Muscle layer of duodenum (tissue), 2 donors: ENCODE measurements around the gene PMF1.

Source experiments
- H3K27ac ChIP-seq: one replicate; pipeline ENCODE4 v1.7.0; 2013; ENCODE audit warnings: mild to moderate bottlenecking, low read length
- H3K27me3 ChIP-seq: one replicate; pipeline ENCODE4 v1.7.0; 2013; ENCODE audit warnings: low read depth, mild to moderate bottlenecking, control low read depth, low read length
- H3K36me3 ChIP-seq, 2 donors: one replicate each; pipeline ENCODE4 v1.7.0; 2013; ENCODE audit warnings: low read length in 2 of 2, control low read depth in 1 of 2, mild to moderate bottlenecking in 1 of 2; ENCODE audit not compliant: insufficient read depth in 2 of 2, control insufficient read depth in 1 of 2
- H3K4me1 ChIP-seq, 2 donors: one replicate each; pipeline ENCODE4 v1.7.0; 2013; ENCODE audit warnings: low read length in 2 of 2, mild to moderate bottlenecking in 2 of 2, control low read depth in 1 of 2, moderate library complexity in 1 of 2; ENCODE audit not compliant: insufficient read depth in 2 of 2, control insufficient read depth in 1 of 2
- H3K4me3 ChIP-seq, 2 donors: one replicate each; pipeline ENCODE4 v1.7.0; 2013; ENCODE audit warnings: low read length in 2 of 2, low read depth in 1 of 2, mild to moderate bottlenecking in 1 of 2
- H3K9me3 ChIP-seq, 2 donors: one replicate each; pipeline ENCODE4 v1.7.0; 2013; ENCODE audit warnings: low read length in 2 of 2, control low read depth in 1 of 2, mild to moderate bottlenecking in 1 of 2; ENCODE audit not compliant: control insufficient read depth in 1 of 2
- donor health status: healthy.

The PMF1 gene

DNA sequence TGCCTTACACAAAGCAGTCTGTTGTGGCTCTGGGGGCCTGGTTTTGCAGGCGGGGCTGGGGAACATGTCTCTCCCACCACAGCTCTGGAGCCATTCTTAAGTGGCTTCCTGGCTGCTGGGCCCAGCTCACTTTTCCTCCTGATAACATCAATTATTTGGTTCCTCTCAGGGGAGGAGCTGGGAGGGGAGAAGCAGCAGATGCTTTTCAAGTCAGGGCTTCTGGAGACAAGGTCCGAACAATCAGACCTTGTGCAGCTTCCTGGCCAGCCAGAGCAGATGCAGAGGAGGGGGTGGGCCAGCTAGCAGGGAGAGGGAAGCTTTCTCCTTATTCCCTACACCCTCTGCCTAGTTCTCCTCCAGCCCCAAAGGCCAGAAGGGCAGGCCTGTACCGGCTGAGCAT, 38.7 kb downstream of the PMF1 start:
- H3K4me1 ChIP-seq: peaks cover 0 to 15% of the 10 kb centered on the region in 2 donors

DNA sequence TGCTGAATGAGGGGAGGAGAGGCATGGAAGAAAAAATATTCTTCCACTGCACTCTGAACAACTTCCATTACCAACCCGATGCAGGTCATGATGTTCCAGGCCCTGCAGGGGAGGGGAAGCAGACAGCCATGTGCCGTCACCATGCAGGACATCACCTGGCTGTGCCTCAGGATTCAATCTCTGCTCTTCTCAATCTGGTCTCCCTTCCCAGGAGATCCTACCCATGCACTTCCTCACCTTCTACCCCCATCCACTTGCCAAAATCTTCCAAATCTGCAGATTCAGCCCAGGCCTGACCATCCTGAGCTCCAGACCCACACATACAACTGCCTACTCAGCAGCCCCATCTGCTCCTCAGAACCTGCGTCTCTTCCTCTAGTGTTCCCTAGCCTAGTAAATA, 40.8 kb downstream of the PMF1 start:
- Histone ChIP-seq H3K4me1 (no peaks in the 10 kb centered on the region), H3K9me3 (no peaks in the 10 kb centered on the region), H3K4me3 (no peak overlapping the region), H3K27me3 (no peaks in the 10 kb centered on the region), H3K36me3 (peaks cover 68 to 86% of the 10 kb centered on the region in 2 donors), H3K27ac (no peak overlapping the region)

More for the DNA sequence above, 38.7 kb downstream of the PMF1 start:
- Histone ChIP-seq H3K9me3 (no peaks in the 10 kb centered on the region), H3K27me3 (no peaks in the 10 kb centered on the region), H3K27ac (no peak overlapping the region), H3K4me3 (no peak overlapping the region), H3K36me3 (peaks cover 50 to 65% of the 10 kb centered on the region in 2 donors)

DNA sequence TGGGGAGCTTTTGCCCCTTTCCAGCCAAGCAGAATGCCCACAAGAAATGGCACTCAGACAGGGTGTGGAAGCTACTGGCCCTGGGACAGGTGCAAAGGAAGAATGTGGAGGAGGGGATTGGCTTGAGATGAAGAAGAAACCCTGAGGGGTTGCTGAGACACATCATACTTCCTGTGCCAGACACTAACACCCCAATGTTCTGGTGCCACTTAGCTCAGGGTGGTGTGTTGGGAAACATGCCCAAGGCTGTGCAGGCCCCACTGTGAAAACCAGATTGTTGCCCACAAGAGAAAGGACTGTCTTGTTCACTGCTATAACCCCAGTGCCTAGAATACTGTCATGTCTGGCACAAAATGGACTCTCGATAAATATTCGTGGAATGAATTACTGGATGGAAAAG, 44.9 kb downstream of the PMF1 start:
- no peaks in the 10 kb centered on the region for H3K4me1 ChIP-seq

DNA sequence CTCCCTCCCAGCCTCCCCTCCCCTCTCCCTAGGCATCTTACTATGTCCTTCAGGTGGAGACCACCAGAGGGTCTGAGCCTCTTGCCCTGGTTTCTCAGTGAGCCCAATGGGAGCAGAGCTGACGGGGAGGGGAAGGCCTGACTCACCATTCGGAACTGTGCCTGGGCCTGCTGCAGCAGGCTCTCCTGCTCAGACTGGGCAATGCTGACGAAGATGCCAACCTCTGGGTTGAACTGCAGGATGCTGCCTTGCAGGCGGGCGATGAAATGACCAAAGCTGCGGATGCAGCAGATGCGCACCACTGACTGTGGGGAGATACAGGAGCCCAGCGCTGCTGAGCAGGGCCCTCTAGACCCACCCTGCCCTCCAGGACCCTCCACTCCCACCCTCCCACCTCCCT, 46.1 kb downstream of the PMF1 start:
- H3K4me1 ChIP-seq: no peaks in the 10 kb centered on the region
- no peaks in the 10 kb centered on the region for H3K27me3 ChIP-seq
- H3K27ac ChIP-seq: no peak overlapping the region
- no peaks in the 10 kb centered on the region for H3K9me3 ChIP-seq
- H3K4me3 ChIP-seq: no peak overlapping the region
- H3K36me3 ChIP-seq: peaks cover 74 to 87% of the 10 kb centered on the region in 2 donors

More for the DNA sequence above, 44.9 kb downstream of the PMF1 start:
- H3K27me3 ChIP-seq: no peaks in the 10 kb centered on the region
- no peak overlapping the region for H3K27ac ChIP-seq
- H3K4me3 ChIP-seq: no peak overlapping the region
- H3K36me3 ChIP-seq: peaks cover 74 to 87% of the 10 kb centered on the region in 2 donors
- no peaks in the 10 kb centered on the region for H3K9me3 ChIP-seq

DNA sequence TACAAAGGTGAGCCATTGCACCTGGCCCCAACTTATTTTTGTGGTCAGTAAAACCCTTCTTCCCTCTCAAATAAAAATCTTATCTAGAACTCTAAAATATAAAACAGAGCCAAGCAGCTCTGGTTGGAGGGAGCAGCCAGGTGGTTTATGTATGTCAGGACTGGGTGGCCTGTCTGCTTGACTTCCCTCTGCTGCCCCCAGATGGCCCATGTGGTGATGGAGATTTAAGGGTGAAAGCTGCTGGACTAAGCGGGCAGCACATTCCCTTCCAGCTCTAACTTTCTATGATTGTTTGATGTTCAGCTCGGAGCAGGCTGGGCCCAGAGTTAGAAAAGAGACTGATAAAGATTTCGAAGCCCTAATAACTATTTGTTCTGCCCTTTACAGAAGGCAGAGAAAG, 47.0 kb downstream of the PMF1 start:
- Histone ChIP-seq H3K4me1 (no peaks in the 10 kb centered on the region), H3K27me3 (no peaks in the 10 kb centered on the region), H3K9me3 (no peaks in the 10 kb centered on the region), H3K36me3 (peaks cover 74 to 86% of the 10 kb centered on the region in 2 donors), H3K4me3 (no peak overlapping the region), H3K27ac (no peak overlapping the region)

DNA sequence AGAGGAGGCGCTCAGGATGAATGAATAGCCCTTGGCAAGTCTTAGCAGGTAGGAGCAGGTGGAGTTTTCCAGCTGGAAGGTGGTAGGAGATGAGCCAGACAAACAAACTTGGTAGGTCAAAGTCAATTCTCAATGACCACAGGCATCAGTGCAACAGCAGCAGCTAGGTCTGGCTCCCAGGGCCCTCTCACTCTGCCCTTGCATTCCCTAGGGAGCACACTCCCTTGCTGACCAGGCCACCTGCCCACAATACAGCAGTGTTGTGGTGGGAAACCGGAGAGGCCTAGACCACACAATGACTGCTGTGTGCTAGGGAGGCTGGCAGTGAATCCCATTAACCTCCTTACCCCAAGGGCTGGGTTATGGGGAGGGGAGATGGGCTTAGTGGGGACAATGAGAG, 48.1 kb downstream of the PMF1 start:
- peaks cover 80 to 91% of the 10 kb centered on the region in 2 donors for H3K36me3 ChIP-seq
- H3K9me3 ChIP-seq: no peaks in the 10 kb centered on the region
- no peaks in the 10 kb centered on the region for H3K4me1 ChIP-seq
- no peaks in the 10 kb centered on the region for H3K27me3 ChIP-seq
- no peak overlapping the region for H3K4me3 ChIP-seq
- no peak overlapping the region for H3K27ac ChIP-seq

DNA sequence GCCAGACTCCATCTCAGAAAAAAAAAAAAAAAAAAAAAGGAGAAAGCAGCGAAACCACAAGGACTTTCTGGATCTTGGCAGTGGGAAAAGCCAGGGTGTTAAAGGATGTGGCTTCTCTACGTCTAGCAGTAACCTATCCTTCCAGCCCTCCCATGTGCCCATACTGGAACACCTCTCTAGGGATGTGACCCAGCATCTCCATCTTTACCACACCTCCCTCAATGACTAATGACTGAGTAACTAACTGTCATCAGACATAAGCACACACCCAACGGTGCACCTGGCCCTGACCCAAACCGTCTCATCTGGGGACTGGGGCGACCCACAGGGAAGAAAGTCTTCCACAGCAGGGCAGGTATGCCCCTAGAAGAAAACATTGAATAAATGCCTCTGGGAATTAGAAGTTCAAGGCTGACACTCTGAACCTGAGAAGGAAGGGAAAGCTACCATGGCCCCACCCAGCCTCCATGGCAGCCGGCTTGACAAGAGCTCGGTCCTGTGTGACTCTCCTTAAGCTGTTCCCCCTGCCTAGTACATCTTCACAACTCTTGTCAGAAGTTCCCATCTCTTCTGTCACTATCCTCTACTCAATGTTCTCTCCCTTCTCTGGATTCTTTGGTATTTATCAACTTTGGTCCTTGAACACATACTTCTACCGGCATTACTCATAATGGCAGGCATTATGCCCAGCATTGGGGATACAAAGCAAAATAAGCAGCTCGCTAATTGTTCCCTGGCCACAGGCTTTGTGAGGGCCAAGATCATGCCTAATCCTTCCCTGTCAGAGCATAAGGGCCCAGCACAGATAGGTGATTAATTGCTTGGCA, 49.9 kb downstream of the PMF1 start:
- H3K27ac ChIP-seq: no peak overlapping the region
- H3K4me3 ChIP-seq: no peak overlapping the region
- H3K4me1 ChIP-seq: no peaks in the 10 kb centered on the region
- H3K27me3 ChIP-seq: no peaks in the 10 kb centered on the region
- no peaks in the 10 kb centered on the region for H3K9me3 ChIP-seq
- peaks cover 80 to 91% of the 10 kb centered on the region in 2 donors for H3K36me3 ChIP-seq

DNA sequence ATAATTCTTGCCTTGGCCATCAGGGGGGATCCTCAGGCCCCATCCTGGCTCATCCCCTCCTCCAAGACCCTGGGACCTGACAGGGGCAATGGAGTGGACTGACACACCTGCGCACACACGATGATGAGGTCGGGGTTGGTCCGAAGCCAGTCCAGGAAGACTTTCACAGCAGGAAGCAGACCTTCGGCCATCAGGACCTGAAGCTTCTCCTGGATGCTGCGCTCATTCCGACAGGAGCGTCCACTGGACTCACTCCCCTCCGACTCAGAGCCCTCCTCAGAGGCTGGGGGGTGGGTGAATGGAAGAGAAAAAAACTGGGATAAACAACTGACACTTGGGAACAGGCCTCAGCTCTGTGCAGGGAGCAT, 50.5 kb downstream of the PMF1 start:
- H3K9me3 ChIP-seq: no peaks in the 10 kb centered on the region
- no peaks in the 10 kb centered on the region for H3K4me1 ChIP-seq
- no peaks in the 10 kb centered on the region for H3K27me3 ChIP-seq
- peaks cover 80 to 91% of the 10 kb centered on the region in 2 donors for H3K36me3 ChIP-seq
- no peak overlapping the region for H3K27ac ChIP-seq
- no peak overlapping the region for H3K4me3 ChIP-seq

DNA sequence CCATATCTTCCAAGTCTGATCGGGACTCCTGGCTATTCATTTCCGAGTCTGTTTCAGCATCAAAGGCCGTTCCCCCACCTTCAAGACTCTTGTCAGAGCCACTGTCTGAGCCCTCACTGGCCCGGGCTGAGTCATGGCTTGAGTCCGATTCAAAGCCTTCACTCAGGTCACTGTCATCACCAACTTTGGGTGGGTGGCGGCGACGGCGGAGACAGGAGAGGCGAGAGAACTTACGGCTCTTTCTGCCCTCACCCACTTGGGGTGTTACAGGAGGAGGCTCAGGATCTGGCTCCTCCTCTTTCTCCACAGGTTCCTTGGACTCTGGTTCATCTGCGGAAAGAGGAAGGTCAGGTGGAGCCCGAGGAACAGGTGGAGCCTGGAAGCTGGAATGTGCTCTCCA, 53.2 kb downstream of the PMF1 start:
- Histone ChIP-seq H3K36me3 (peaks cover 63 to 87% of the 10 kb centered on the region in 2 donors), H3K4me3 (no peak overlapping the region), H3K4me1 (no peaks in the 10 kb centered on the region), H3K27me3 (no peaks in the 10 kb centered on the region), H3K27ac (no peak overlapping the region), H3K9me3 (no peaks in the 10 kb centered on the region)

DNA sequence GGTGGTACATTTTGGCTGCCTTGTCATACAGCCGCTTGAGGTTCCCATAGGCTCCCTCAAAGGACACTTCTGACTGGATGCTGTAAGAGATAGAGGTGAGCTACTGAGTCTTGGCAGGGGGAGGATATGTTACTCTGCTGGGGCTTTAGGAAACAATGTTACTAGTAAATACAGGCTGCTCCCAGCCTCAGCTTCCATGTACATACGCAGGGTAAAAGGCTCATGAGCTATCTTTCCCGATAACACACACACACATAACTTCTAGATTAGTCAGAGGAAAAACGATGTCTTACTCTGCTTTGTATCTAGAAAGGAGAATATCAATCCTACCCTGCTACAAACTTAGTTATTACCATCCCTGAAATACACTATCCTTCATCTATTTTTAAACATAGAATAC, 55.5 kb downstream of the PMF1 start:
- H3K36me3 ChIP-seq: peaks cover 63 to 89% of the 10 kb centered on the region in 2 donors
- no peak overlapping the region for H3K27ac ChIP-seq
- H3K4me1 ChIP-seq: no peaks in the 10 kb centered on the region
- no peaks in the 10 kb centered on the region for H3K27me3 ChIP-seq
- no peaks in the 10 kb centered on the region for H3K9me3 ChIP-seq
- no peak overlapping the region for H3K4me3 ChIP-seq

DNA sequence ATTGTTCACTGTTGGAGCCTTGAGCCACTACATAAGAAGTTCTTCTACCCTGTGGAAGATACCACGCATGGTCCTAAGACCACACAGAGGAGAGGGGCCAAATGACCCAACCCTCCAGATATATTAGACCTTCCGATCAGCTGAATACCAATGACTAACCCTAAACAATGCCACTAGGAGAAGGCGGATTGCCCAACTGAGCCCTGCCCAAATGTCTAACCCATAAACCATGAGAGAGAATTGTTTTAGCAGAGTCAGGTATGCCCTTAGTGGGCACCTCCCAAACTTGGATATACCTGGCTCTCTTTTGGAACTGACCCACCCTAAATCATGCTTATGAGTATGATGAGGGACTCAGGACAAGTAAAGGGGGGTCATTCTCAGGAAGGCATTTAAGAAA, 57.5 kb downstream of the PMF1 start:
- peaks cover 69 to 96% of the 10 kb centered on the region in 2 donors for H3K36me3 ChIP-seq
- H3K27me3 ChIP-seq: no peaks in the 10 kb centered on the region
- no peak overlapping the region for H3K4me3 ChIP-seq
- H3K9me3 ChIP-seq: no peaks in the 10 kb centered on the region
- H3K4me1 ChIP-seq: no peaks in the 10 kb centered on the region
- H3K27ac ChIP-seq: no peak overlapping the region

DNA sequence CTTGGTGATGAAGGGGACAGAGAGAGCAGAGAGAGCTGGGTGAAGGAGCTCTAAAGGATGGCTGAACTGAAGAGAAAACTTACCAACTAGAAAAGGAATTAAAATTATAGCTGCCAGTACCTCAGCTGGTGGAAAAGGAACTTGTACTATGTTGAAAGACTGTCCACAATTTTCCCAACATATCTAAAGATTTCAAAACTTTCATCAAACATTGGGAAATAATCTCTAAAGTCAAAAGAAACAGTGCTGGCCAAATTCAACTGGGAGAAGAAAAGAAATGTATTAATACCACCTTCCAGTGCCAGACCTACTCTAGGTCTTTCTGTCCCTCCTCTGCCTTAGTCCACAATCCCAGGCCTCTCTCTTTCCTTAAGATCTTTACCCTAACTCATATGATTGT, 63.7 kb downstream of the PMF1 start:
- H3K4me3 ChIP-seq: no peak overlapping the region
- H3K9me3 ChIP-seq: no peaks in the 10 kb centered on the region
- H3K36me3 ChIP-seq: peaks cover 57 to 70% of the 10 kb centered on the region in 2 donors
- peaks cover 4 to 9% of the 10 kb centered on the region in 2 donors for H3K4me1 ChIP-seq
- no peaks in the 10 kb centered on the region for H3K27me3 ChIP-seq
- H3K27ac ChIP-seq: no peak overlapping the region
